ENCODE measurements around the gene MPI.

DNA sequence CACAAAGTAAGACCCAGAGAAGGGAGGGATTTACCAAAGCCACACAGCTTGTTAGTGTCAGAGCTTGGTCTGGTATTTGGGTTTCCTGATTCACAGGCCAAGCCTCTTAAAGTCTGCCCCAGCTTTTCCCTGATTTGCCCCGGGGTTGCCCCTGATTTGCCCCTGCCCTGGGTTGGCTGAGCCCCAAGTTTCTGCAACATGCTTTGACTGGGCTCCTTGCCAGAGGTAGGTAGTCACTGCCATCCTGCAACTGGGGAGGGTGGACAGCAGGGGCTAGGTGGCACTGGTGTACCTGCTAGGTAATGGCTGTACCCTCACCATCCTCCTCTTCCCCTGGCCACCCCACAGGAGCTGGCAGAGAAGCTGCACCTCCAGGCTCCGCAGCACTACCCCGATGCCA lies 2.5 kb downstream of the MPI start:
- TF ChIP-seq, protein P1, sequence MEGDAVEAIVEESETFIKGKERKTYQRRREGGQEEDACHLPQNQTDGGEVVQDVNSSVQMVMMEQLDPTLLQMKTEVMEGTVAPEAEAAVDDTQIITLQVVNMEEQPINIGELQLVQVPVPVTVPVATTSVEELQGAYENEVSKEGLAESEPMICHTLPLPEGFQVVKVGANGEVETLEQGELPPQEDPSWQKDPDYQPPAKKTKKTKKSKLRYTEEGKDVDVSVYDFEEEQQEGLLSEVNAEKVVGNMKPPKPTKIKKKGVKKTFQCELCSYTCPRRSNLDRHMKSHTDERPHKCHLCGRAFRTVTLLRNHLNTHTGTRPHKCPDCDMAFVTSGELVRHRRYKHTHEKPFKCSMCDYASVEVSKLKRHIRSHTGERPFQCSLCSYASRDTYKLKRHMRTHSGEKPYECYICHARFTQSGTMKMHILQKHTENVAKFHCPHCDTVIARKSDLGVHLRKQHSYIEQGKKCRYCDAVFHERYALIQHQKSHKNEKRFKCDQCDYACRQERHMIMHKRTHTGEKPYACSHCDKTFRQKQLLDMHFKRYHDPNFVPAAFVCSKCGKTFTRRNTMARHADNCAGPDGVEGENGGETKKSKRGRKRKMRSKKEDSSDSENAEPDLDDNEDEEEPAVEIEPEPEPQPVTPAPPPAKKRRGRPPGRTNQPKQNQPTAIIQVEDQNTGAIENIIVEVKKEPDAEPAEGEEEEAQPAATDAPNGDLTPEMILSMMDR (conservative IDR thresholded peaks at IDR 0.05 in 1 of 2, IDR thresholded peaks at IDR 0.05 in 1 of 2; ENCODE audit: low read depth in 1 of 2, low read length in 2 of 2) = no peak
- no peak for TF ChIP-seq EZH2 (IDR thresholded peaks at IDR 0.05; ENCODE audit: low read length, missing control alignments)
